ENCODE results near the gene PPT2.

PPT2 gene

GRCh38 chr6:32108727-32109113 lies 45.2 kb upstream of the PPT2 start:
- Histone ChIP-seq H3K4me2 (no peak overlapping the region), H3K4me3 (IDR thresholded peaks at IDR 0.05; ENCODE audit: insufficient read depth, low read depth, low read length) (no peak overlapping the region), H3K4me1 (ENCODE audit: low read depth, poor library complexity, severe bottlenecking) (no peaks in the 10 kb centered on the region), H4K20me1 (ENCODE audit: insufficient read depth) (no peaks in the 10 kb centered on the region), H3K9ac (no peak overlapping the region), H3K27me3 (ENCODE audit: insufficient read depth, low read depth) (peaks cover 43% of the 10 kb centered on the region; the same call in 1 of the 2 replicates), H2AFZ (ENCODE audit: low read depth) (no peak overlapping the region), H3K79me2 (ENCODE audit: insufficient read depth, low read depth) (no peaks in the 10 kb centered on the region), H3K36me3 (ENCODE audit: insufficient read depth) (no peaks in the 10 kb centered on the region), H3K27ac (no peak overlapping the region)
- no peak for TF ChIP-seq CTCF (conservative IDR thresholded peaks at IDR 0.05; ENCODE audit: low read depth, low read length)

DNA sequence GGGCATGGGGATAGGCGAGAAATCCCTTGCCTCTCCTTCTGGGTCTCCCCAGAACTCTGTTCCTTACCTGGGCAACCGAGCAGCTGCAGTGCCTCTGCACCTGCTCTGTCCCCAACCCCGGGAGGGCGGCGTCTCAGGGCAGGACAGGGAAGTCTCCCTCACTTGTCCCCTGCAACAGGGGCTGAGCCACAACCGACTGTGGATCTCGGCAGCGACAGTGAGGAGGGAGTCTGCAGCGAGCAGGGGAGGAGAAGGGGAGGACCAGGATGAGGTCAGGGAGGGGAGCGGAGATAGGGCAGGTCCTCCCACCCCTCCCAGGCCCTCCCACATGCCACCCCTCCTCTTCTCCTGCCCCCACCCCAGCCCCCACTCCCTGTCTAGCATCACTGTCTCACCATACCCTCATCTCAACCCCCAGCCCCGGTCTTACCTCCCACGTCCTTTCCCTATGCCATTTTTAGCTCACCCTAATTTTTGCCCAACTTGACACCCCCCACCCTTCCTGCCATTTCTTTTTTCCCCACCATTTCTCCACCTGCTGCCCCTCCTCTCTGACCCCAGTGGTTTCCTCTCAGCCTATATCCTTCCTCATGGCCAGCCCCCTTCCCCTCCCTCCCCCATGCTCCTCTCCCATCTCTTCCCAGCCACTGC lies 44.7 kb upstream of the PPT2 start, which contains the start of gene TNXB:
TNXB (minus strand) TSS at position 225 of the 651 bp plus-strand sequence. CDS start 11,140 bp downstream, outside the sequence.
- no peak within 1 kb of the TSS for H3K9ac ChIP-seq
- no peak within 1 kb of the TSS for H3K4me3 ChIP-seq (IDR thresholded peaks at IDR 0.05; ENCODE audit: insufficient read depth, low read depth, low read length)
- TF ChIP-seq CTCF (conservative IDR thresholded peaks at IDR 0.05; ENCODE audit: low read depth, low read length): no peak
- H3K27me3 ChIP-seq (ENCODE audit: insufficient read depth, low read depth): peaks cover 43% of the 10 kb centered on the region; the same call in 1 of the 2 replicates
- H3K4me2 ChIP-seq: no peak within 1 kb of the TSS
- H4K20me1 ChIP-seq (ENCODE audit: insufficient read depth): no peaks in the 10 kb centered on the region
- H3K4me1 ChIP-seq (ENCODE audit: low read depth, poor library complexity, severe bottlenecking): no peaks in the 10 kb centered on the region
- no peak within 1 kb of the TSS for H2AFZ ChIP-seq (ENCODE audit: low read depth)
- H3K36me3 ChIP-seq (ENCODE audit: insufficient read depth): no peaks in the 10 kb centered on the region
- H3K79me2 ChIP-seq (ENCODE audit: insufficient read depth, low read depth): no peaks in the 10 kb centered on the region
- no peak within 1 kb of the TSS for H3K27ac ChIP-seq

DNA sequence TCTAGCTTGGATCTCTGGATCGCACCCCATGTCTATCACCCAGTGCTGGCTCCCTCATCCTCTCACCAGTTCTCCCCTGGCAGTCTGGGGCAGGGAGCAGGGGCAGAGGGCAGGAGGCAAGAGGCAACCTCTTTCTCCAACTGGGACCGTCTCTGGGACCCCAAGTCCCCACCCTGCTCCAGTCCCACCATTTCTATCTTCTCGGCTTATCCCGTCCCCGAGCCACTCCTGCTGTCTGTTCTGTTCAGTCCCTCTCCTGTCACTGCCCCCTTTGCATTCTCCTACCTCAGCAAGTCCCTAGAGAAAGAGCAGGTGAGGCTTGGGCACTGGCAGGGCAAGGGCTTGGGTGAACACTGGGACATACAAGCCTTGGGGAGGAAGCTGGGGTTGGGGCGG lies 44.2 kb upstream of the PPT2 start:
- no peaks in the 10 kb centered on the region for H3K79me2 ChIP-seq (ENCODE audit: insufficient read depth, low read depth)

GRCh38 chr6:32110632-32111031 lies 43.3 kb upstream of the PPT2 start:
- Histone ChIP-seq H2AFZ (ENCODE audit: low read depth) (no peak overlapping the region), H3K9ac (no peak overlapping the region), H3K4me3 (IDR thresholded peaks at IDR 0.05; ENCODE audit: insufficient read depth, low read depth, low read length) (no peak overlapping the region), H3K27ac (no peak overlapping the region), H3K27me3 (ENCODE audit: insufficient read depth, low read depth) (peaks cover 34% of the 10 kb centered on the region; the same call in 1 of the 2 replicates), H3K36me3 (ENCODE audit: insufficient read depth) (no peaks in the 10 kb centered on the region), H3K4me1 (ENCODE audit: low read depth, poor library complexity, severe bottlenecking) (no peaks in the 10 kb centered on the region), H3K79me2 (ENCODE audit: insufficient read depth, low read depth) (no peaks in the 10 kb centered on the region), H4K20me1 (ENCODE audit: insufficient read depth) (no peaks in the 10 kb centered on the region), H3K4me2 (no peak overlapping the region)
- TF ChIP-seq CTCF (conservative IDR thresholded peaks at IDR 0.05; ENCODE audit: low read depth, low read length): no peak

More for the DNA sequence above, 44.2 kb upstream of the PPT2 start:
- no peak overlapping the region for H3K27ac ChIP-seq
- TF ChIP-seq CTCF (conservative IDR thresholded peaks at IDR 0.05; ENCODE audit: low read depth, low read length): no peak
- no peak overlapping the region for H3K4me3 ChIP-seq (IDR thresholded peaks at IDR 0.05; ENCODE audit: insufficient read depth, low read depth, low read length)
- no peak overlapping the region for H2AFZ ChIP-seq (ENCODE audit: low read depth)
- no peaks in the 10 kb centered on the region for H3K36me3 ChIP-seq (ENCODE audit: insufficient read depth)
- no peaks in the 10 kb centered on the region for H3K4me1 ChIP-seq (ENCODE audit: low read depth, poor library complexity, severe bottlenecking)
- no peaks in the 10 kb centered on the region for H4K20me1 ChIP-seq (ENCODE audit: insufficient read depth)
- no peak overlapping the region for H3K9ac ChIP-seq
- H3K27me3 ChIP-seq (ENCODE audit: insufficient read depth, low read depth): peaks cover 42% of the 10 kb centered on the region; the same call in 1 of the 2 replicates
- H3K4me2 ChIP-seq: no peak overlapping the region

All from KMS-11 (cell line).